Esophagus muscularis mucosa (tissue), 4 donors: ENCODE data around the gene MEOX2. TPM values are rescaled to one million over a fixed set of nuclear protein-coding genes. Genes with fewer than 3 reads are reported as not detected.
A peak's percentile ranks its signal among the peaks of the same experiment; 100 is the strongest.

Experiments used
- DNase-seq: peaks from one replicate; pipeline ENCODE4 v3.0.0-alpha.2; 2017; ENCODE audit errors: extremely low spot score
- H3K27ac ChIP-seq, 4 donors: fragments of 200-600 bp; sonication (generic); replicated peaks in 1 of 4; 1 replicate in 3 of 4; 2 replicates in 1 of 4; pipeline ENCODE4 v1.5.1; 2016 to 2019; ENCODE audit warnings: mild to moderate bottlenecking in 1 of 4
- H3K27me3 ChIP-seq, 4 donors: fragments of 200-600 bp; sonication (generic); one replicate each; pipeline versions ENCODE4 v1.5.1 to v1.6.0; 2016 to 2019
- H3K36me3 ChIP-seq, 4 donors: fragments of 200-600 bp; sonication (generic); one replicate each; pipeline ENCODE4 v1.5.1; 2016 to 2019
- H3K4me1 ChIP-seq, 4 donors: fragments of 200-600 bp; sonication (generic); one replicate each; pipeline ENCODE4 v1.5.1; 2016 to 2019
- H3K4me3 ChIP-seq, 4 donors: fragments of 200-600 bp; sonication (generic); 1 replicate in 2 of 4; 2 replicates in 2 of 4; pipeline ENCODE4 v1.5.1; 2016 to 2019; ENCODE audit warnings: mild to moderate bottlenecking in 4 of 4, moderate library complexity in 1 of 4
- H3K9me3 ChIP-seq, 4 donors: fragments of 200-600 bp; sonication (generic); 1 replicate in 3 of 4; 2 replicates in 1 of 4; pipeline ENCODE4 v1.5.1; 2016 to 2019
- EP300 ChIP-seq: sonication (generic); formaldehyde crosslinking; IDR thresholded peaks from one replicate; pipeline ENCODE4 v1.6.1; 2017; ENCODE audit warnings: antibody characterized with exemption
- POLR2A ChIP-seq: fragments of 450-650 bp; IDR thresholded peaks from one replicate; pipeline ENCODE4 v1.6.1; 2017; ENCODE audit warnings: antibody characterized with exemption, moderate library complexity, mild to moderate bottlenecking, low read depth
- POLR2AphosphoS5 ChIP-seq, 2 donors: sonication (generic); formaldehyde crosslinking; IDR thresholded peaks; one replicate each; pipeline ENCODE4 v1.6.1; 2017; ENCODE audit warnings: antibody characterized with exemption in 2 of 2
- WGBS: methylation state at CpG from one replicate; pipeline ENCODE4 v1.1.5; 2018; 5-methylcytosine and 5-hydroxymethylcytosine counted together
- intact Hi-C: fragments of 100-400 bp; cut with DNase I; formaldehyde crosslinking; loops from one replicate; pipeline ENCODE4 v1.15.1; 2023
- total RNA-seq, 4 donors: library from RNA; depleted of rRNA; stranded (reverse); fragments of >200 nt; gene quantifications; one replicate each; pipeline versions ENCODE4 v1.1.0 to v1.2.1, GENCODE V29; 2016
- TF ChIP-seq, protein P1 (sequence below), 3 experiments: fragments of 200-600 bp in 2 of 3; fragments of 450-650 bp in 1 of 3; sonication (generic) in 2 of 3; IDR thresholded peaks; one replicate each; pipeline ENCODE4 v1.5.1; 2017 to 2019; ENCODE audit warnings: antibody characterized with exemption in 3 of 3, mild to moderate bottlenecking in 2 of 3, moderate library complexity in 1 of 3

MEOX2 gene
- total RNA-seq, 4 donors from 2014 or later: 3.6 to 32.3 (median 13.0) TPM

DNA sequence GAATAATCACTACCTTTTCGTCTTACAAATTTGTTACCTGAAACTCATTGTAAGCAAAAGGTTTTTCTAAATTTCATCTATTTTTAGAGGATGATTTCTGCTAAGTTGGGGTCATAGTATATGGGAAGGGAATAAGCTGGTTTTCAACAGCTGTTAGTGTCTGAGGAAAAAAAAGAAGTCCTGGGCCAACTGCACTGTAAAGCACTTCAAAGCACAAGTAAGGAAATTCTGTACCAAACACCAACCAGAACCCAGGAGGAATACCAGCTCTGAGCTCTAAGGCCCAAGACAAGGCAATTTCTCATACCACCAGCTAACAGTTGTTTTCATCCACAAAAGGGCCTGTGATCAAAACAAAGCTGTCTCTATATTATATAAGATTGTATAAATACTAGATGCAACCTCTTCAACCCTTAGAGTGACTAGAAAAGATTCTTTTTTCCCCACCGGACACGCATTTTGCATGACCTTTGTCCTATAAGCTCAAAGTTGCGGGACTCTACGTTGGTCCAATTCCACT, 6.1 kb upstream of the MEOX2 start:
- Histone ChIP-seq H3K36me3 (no peaks in the 10 kb centered on the region), H3K9me3 (no peaks in the 10 kb centered on the region), H3K27ac (no peak overlapping the region), H3K4me1 (peaks cover 0 to 9% (median 0%) of the 10 kb centered on the region in 4 donors), H3K4me3 (no peak overlapping the region), H3K27me3 (peaks cover 0 to 6% (median 0%) of the 10 kb centered on the region in 4 donors)
- intact Hi-C loops: no loop called here
- 90% methylated on average over 5 of the region's 5 CpGs for whole genome bisulfite sequencing
- TF ChIP-seq POLR2AphosphoS5 (IDR thresholded peaks at IDR 0.05) (no peak), EP300 (no peak), POLR2A (no peak)
- TF ChIP-seq, protein P1, sequence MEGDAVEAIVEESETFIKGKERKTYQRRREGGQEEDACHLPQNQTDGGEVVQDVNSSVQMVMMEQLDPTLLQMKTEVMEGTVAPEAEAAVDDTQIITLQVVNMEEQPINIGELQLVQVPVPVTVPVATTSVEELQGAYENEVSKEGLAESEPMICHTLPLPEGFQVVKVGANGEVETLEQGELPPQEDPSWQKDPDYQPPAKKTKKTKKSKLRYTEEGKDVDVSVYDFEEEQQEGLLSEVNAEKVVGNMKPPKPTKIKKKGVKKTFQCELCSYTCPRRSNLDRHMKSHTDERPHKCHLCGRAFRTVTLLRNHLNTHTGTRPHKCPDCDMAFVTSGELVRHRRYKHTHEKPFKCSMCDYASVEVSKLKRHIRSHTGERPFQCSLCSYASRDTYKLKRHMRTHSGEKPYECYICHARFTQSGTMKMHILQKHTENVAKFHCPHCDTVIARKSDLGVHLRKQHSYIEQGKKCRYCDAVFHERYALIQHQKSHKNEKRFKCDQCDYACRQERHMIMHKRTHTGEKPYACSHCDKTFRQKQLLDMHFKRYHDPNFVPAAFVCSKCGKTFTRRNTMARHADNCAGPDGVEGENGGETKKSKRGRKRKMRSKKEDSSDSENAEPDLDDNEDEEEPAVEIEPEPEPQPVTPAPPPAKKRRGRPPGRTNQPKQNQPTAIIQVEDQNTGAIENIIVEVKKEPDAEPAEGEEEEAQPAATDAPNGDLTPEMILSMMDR (IDR thresholded peaks at IDR 0.05): no peak
- no peak for DNase-seq

DNA sequence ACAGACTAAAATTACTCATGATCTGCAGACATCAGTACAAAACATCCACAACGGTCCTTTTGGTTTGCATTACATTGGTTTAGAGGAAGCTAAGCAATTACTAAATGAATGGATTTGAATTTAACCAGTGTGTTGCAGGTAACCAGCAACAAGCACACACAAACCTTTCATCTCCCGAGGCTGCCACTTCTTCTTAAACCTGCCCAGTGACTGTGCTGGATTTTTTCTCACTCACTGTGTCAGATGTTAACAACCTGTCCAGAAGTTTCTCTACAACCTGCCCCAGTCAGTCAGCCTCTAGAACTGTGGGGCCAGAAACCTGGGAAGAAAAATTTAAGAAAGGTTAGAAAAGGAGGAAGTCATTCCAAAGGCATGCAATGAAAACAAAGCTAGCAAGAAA, 2.4 kb upstream of the MEOX2 start:
- no peaks in the 10 kb centered on the region for H3K9me3 ChIP-seq
- TF ChIP-seq POLR2A: no peak
- TF ChIP-seq, protein P1 (IDR thresholded peaks at IDR 0.05): no peak
- no peak for DNase-seq
- H3K27me3 ChIP-seq: peaks cover 0 to 42% (median 13%) of the 10 kb centered on the region in 4 donors
- H3K4me3 ChIP-seq: peak overlapping the region; percentile 61 to 73 (median 68)
- no peaks in the 10 kb centered on the region for H3K36me3 ChIP-seq
- WGBS: 70% methylated on average over 2 of the region's 2 CpGs
- peak overlapping the region; percentile 79 to 89 (median 86) for H3K27ac ChIP-seq
- peaks cover 7 to 37% (median 21%) of the 10 kb centered on the region in 4 donors for H3K4me1 ChIP-seq
- intact Hi-C loops: loop anchor here (5.0 to 10.0 kb wide), 3 partner anchors 134 to 384 kb away; no protein-coding TSS in a partner anchor

DNA sequence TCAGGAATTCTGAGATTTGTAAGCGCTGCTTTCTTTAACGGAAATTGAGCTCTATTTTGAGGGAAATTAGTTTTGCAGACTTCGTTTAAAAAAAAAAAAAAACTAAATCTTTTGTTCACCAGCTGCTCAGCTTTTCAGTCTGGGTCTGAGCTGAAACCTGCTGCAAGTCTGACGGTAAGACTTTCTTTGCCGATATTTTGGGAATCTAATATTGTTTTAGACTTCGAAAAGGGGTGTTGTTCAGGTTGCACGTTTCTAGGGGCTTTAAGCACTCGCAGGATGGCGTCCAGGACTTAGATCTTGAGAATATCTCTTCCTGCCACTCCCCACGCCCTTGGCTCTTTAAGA, 1.8 kb upstream of the MEOX2 start:
- no peak for DNase-seq
- H3K4me1 ChIP-seq: peaks cover 7 to 37% (median 21%) of the 10 kb centered on the region in 4 donors
- no peak for TF ChIP-seq POLR2A
- TF ChIP-seq POLR2AphosphoS5 (IDR thresholded peaks at IDR 0.05): no peak
- TF ChIP-seq, protein P1 (IDR thresholded peaks at IDR 0.05): no peak
- no peak for TF ChIP-seq EP300
- peak overlapping the region; percentile 61 to 73 (median 68) for H3K4me3 ChIP-seq
- H3K9me3 ChIP-seq: no peaks in the 10 kb centered on the region
- no peaks in the 10 kb centered on the region for H3K36me3 ChIP-seq
- intact Hi-C loops: loop anchor here (5.0 to 10.0 kb wide), 3 partner anchors 133 to 384 kb away; no protein-coding TSS in a partner anchor
- peaks cover 0 to 43% (median 13%) of the 10 kb centered on the region in 4 donors for H3K27me3 ChIP-seq
- peak overlapping the region; percentile 79 to 89 (median 86) for H3K27ac ChIP-seq
- 43% methylated on average over 10 of the region's 10 CpGs for WGBS

DNA sequence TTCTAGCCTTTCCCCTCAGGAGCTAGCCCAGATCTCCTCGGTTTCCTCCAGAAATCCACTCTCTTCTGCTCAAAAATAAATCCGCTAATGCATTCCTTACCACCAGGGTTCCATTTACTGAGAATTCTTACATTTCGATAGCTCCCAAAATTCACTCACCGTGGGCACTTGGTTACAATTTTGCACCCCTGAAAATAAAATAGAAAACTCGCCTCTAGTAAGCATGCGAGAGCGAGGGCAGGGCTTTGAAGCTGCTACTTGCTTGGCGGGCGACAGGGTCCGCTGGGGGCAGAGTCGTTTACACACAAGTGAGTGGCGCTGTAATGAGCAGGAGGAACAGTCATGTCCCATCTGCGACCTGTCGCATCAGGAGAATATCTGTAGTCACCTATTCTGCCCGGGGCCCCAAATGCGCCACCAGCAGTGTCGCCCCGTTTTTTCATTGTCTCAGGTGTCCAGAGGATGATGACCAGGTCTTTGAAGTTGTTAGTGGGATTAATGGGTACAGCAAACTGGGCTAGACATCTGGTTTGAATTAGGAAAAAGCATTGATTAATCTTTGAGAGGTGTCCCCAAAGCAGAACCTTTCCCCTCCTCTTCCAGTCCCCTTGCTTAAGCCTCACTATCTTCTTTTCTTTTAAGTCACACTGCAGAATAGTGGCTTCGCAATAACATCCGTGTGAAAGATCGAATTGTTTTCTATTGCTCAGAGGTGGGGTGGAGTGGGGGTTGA, 1.2 kb upstream of the MEOX2 start:
- Histone ChIP-seq H3K27me3 (peaks cover 0 to 43% (median 13%) of the 10 kb centered on the region in 4 donors), H3K9me3 (no peaks in the 10 kb centered on the region), H3K4me1 (peaks cover 7 to 37% (median 21%) of the 10 kb centered on the region in 4 donors), H3K4me3 (peak overlapping the region; percentile 61 to 73 (median 68)), H3K36me3 (no peaks in the 10 kb centered on the region), H3K27ac (peak overlapping the region; percentile 79 to 89 (median 86))
- TF ChIP-seq, protein P1 (IDR thresholded peaks at IDR 0.05): no peak
- TF ChIP-seq EP300: no peak
- TF ChIP-seq POLR2A: no peak
- no peak for TF ChIP-seq POLR2AphosphoS5 (IDR thresholded peaks at IDR 0.05)
- DNase-seq: no peak
- intact Hi-C loops: loop anchor here (5.0 to 10.0 kb wide), 3 partner anchors 133 to 385 kb away; no protein-coding TSS in a partner anchor
- 49% methylated on average over 10 of the region's 21 CpGs for WGBS
